ENCODE results near the gene TMEM30A. TPM values are rescaled to one million over a fixed set of nuclear protein-coding genes. Genes with fewer than 3 reads are reported as not detected.
A peak's percentile ranks its signal among the peaks of the same experiment; 100 is the strongest.

Gene TMEM30A
- total RNA-seq, 1 experiment from 2014 or later: 36.8 TPM

DNA sequence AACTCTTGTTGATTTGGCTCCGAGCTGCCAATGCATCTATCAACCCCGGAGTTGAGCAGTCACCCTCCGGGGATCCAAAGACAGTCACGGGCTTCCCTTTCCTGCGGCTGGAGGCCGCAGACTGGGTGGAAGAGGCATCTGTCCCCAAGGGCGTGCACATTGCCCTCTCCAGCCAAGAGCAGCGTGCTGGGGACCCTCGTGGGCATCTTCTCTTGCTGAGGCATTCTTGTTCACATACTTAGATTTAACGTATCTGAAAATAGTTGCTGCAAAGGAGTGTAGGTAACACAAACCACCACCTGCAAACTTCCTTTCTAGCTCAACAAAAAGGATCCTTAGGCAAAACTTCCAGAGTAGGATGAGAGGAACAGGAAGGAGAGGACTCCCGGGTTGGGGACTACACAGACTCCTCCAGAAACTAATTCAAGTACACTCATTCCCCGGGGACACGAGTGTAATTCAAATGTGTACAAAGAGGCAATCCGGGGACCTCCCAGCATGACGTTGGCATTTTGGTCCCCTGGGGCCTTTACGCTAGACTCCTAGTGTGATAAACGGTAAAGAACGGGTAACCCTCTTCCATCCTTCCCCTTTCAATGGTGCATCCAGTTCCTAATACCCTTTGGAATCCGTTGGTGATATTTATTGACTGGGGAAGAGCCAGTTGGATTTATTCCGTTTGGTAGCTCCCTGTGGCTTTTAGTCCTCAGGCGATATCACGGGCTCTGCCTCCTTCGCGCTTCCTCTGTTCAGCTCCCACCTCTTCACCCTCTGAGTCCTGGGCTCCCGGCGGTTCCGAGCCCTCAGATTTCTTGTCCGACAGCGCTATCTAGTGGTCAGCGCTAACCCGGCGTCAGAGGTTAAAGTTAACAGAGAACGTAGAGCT, 76.1 kb downstream of the TMEM30A start:
- Histone ChIP-seq H3K79me2 (ENCODE audit: low read length) (peaks cover 18% of the 10 kb centered on the region), H3K4me3 (ENCODE audit: low read length) (peak overlapping the region; percentile 27; the same call in 1 of the 2 replicates), H3K9me2 (replicated peaks; ENCODE audit: low read length) (no peaks in the 10 kb centered on the region), H3K27ac (ENCODE audit: low read length) (no peak overlapping the region), H4K20me1 (ENCODE audit: low read length) (no peaks in the 10 kb centered on the region), H3K9ac (ENCODE audit: low read length) (no peak overlapping the region), H3K27me3 (ENCODE audit: low read length) (no peaks in the 10 kb centered on the region), H3K4me1 (ENCODE audit: insufficient read depth, low read length) (peaks cover 19% of the 10 kb centered on the region), H3K4me2 (ENCODE audit: low read length) (peak overlapping the region; percentile 69), H3K9me3 (ENCODE audit: low read length) (no peaks in the 10 kb centered on the region), H3F3A (ENCODE audit: low read length, unreplicated experiment) (no peaks in the 10 kb centered on the region), H2AFZ (ENCODE audit: low read length) (peak overlapping the region; percentile 42; the same call in 1 of the 2 replicates), H3K36me3 (ENCODE audit: low read depth, low read length) (no peaks in the 10 kb centered on the region)
- no TSS peak for BruUV-seq (replicated peaks)
- ChIA-PET CTCF (interaction anchor here (0.6 to 1.6 kb wide), 10 partner anchors 18 to 1993 kb away, joined by 3 to 5 read pairs (median 5); no protein-coding TSS in a partner anchor), POLR2A (ENCODE audit: unreplicated experiment) (no interaction called here)
- DNase-seq (peak; percentile 85), ATAC-seq (peak; percentile 39)
- intact Hi-C loops (cut with micrococcal nuclease): loop anchor here (1.0 to 10.0 kb wide), 7 partner anchors 309 to 1471 kb away; no protein-coding TSS in a partner anchor
- TF ChIP-seq CTCF (conservative IDR thresholded peaks at IDR 0.05; ENCODE audit: low read depth, low read length) (peak; percentile 91), EZH2phosphoT487 (IDR thresholded peaks at IDR 0.05; ENCODE audit: borderline replicate concordance, low read length) (no peak)

- ChIA-PET POLR2A (ENCODE audit: unreplicated experiment) (no interaction called here), CTCF (no interaction called here)
- DNase-seq: no peak
- no peaks in the 10 kb centered on the region for H3F3A ChIP-seq (ENCODE audit: low read length, unreplicated experiment)
- H3K9ac ChIP-seq (ENCODE audit: low read length): no peak overlapping the region
- no peaks in the 10 kb centered on the region for H3K36me3 ChIP-seq (ENCODE audit: low read depth, low read length)
- no peak for ATAC-seq
- H3K27ac ChIP-seq (ENCODE audit: low read length): no peak overlapping the region
- no peaks in the 10 kb centered on the region for H3K27me3 ChIP-seq (ENCODE audit: low read length)
- peak overlapping the region; percentile 94 for H2AFZ ChIP-seq (ENCODE audit: low read length)
- H3K79me2 ChIP-seq (ENCODE audit: low read length): peaks cover 36% of the 10 kb centered on the region
- BruUV-seq (replicated peaks): no TSS peak
- no peaks in the 10 kb centered on the region for H3K9me3 ChIP-seq (ENCODE audit: low read length)
- intact Hi-C loops (cut with micrococcal nuclease): loop anchor here (1.0 to 10.0 kb wide), 7 partner anchors 602 to 1469 kb away; no protein-coding TSS in a partner anchor
- peak overlapping the region; percentile 98; the same call in 1 of the 2 replicates for H3K4me3 ChIP-seq (ENCODE audit: low read length)
- peaks cover 18% of the 10 kb centered on the region for H3K4me1 ChIP-seq (ENCODE audit: insufficient read depth, low read length)
- peak overlapping the region; percentile 98 for H3K4me2 ChIP-seq (ENCODE audit: low read length)
- H3K9me2 ChIP-seq (replicated peaks; ENCODE audit: low read length): no peaks in the 10 kb centered on the region
- TF ChIP-seq EZH2 (IDR thresholded peaks at IDR 0.05; ENCODE audit: low read length, unreplicated experiment): no peak
- no peak for TF ChIP-seq EZH2phosphoT487 (IDR thresholded peaks at IDR 0.05; ENCODE audit: borderline replicate concordance, low read length)
- no peak for TF ChIP-seq CTCF (conservative IDR thresholded peaks at IDR 0.05; ENCODE audit: low read depth, low read length)
- no peaks in the 10 kb centered on the region for H4K20me1 ChIP-seq (ENCODE audit: low read length)
Observed at GRCh38 chr6:75206576-75207342, 77.8 kb downstream of the TMEM30A start.

Measured in PC-3 (cell line).